Lung (tissue), 12 donors: Measurements from ENCODE around the gene ITGA3. TPM values are rescaled to one million over a fixed set of nuclear protein-coding genes. Genes with fewer than 3 reads are reported as not detected.

Source experiments
- ATAC-seq: fragments of 200-7000 bp; cut with Tn5 transposase; one replicate; pipeline ENCODE4 v1.9.1; 2020; ENCODE audit warnings: moderate number of reproducible peaks; ENCODE audit not compliant: insufficient read depth, low FRiP score
- DNase-seq, 3 donors: peaks; one replicate each; pipeline ENCODE4 v3.0.0-alpha.2; 2013 to 2017
- H3K27ac ChIP-seq, 2 donors: one replicate each; pipeline ENCODE4 v1.5.1; 2013; ENCODE audit warnings: mild to moderate bottlenecking in 2 of 2, moderate library complexity in 2 of 2, control low read depth in 1 of 2, inconsistent platforms in 1 of 2, low read depth in 1 of 2, low read length in 1 of 2
- H3K27me3 ChIP-seq, 3 donors: one replicate each; pipeline ENCODE4 v1.5.1; 2013; ENCODE audit warnings: low read length in 2 of 3; ENCODE audit not compliant: control insufficient read depth in 3 of 3, insufficient read depth in 3 of 3
- H3K36me3 ChIP-seq, 4 donors: one replicate each; pipeline ENCODE4 v1.5.1; 2013; ENCODE audit warnings: low read length in 4 of 4, mild to moderate bottlenecking in 1 of 4, moderate library complexity in 1 of 4; ENCODE audit not compliant: control insufficient read depth in 4 of 4, insufficient read depth in 4 of 4
- H3K4me1 ChIP-seq, 5 donors: one replicate each; pipeline ENCODE4 v1.5.1; 2013; ENCODE audit warnings: low read length in 5 of 5, mild to moderate bottlenecking in 2 of 5, moderate library complexity in 1 of 5; ENCODE audit not compliant: control insufficient read depth in 5 of 5, insufficient read depth in 5 of 5
- H3K4me3 ChIP-seq: one replicate; pipeline ENCODE4 v1.5.1; 2013; ENCODE audit warnings: mild to moderate bottlenecking, control low read depth, moderate library complexity
- H3K9ac ChIP-seq, 2 donors: one replicate each; pipeline ENCODE4 v1.5.1; 2013; ENCODE audit warnings: low read length in 2 of 2, control low read depth in 1 of 2; ENCODE audit not compliant: insufficient read depth in 1 of 2
- H3K9me3 ChIP-seq, 4 donors: one replicate each; pipeline ENCODE4 v1.5.1; 2013; ENCODE audit warnings: low read length in 3 of 4, mild to moderate bottlenecking in 1 of 4, moderate library complexity in 1 of 4; ENCODE audit not compliant: control insufficient read depth in 4 of 4, insufficient read depth in 3 of 4
- WGBS, 2 donors: extraction: QIAGEN DNeasy Blood & Tissue Kit; methylation state at CpG; one replicate each; pipeline ENCODE4 v1.1.7; 2013; 5-methylcytosine and 5-hydroxymethylcytosine counted together
- polyA plus RNA-seq, 2 donors: library from polyadenylated mRNA; stranded (reverse); fragments of 200-250 nt; gene quantifications; one replicate each; pipeline ENCODE4 v1.2.1, GENCODE V29; 2013
- total RNA-seq, 2 donors: library from RNA; depleted of rRNA in 1 of 2; stranded (reverse); fragments of >200 nt in 1 of 2; gene quantifications; one replicate each; pipeline ENCODE4 v1.2.1, GENCODE V29; 2014 to 2021
- TF ChIP-seq, protein P1 (sequence below): IDR thresholded peaks from 2 replicates; pipeline ENCODE4 v1.5.1; 2012; ENCODE audit warnings: mild to moderate bottlenecking; ENCODE audit errors: control extremely low read depth, extremely low read depth
- donor health status: control.
- donor health status: control.
- donor health status: Bipolar disorder and iron deficiency.
- donor health status: healthy.
- donor health status: DM: yes; HTN: yes; CAD: no.

Gene ITGA3
- total and polyA plus RNA-seq, 4 donors, result 83.9 to 204 (median 133) TPM

DNA sequence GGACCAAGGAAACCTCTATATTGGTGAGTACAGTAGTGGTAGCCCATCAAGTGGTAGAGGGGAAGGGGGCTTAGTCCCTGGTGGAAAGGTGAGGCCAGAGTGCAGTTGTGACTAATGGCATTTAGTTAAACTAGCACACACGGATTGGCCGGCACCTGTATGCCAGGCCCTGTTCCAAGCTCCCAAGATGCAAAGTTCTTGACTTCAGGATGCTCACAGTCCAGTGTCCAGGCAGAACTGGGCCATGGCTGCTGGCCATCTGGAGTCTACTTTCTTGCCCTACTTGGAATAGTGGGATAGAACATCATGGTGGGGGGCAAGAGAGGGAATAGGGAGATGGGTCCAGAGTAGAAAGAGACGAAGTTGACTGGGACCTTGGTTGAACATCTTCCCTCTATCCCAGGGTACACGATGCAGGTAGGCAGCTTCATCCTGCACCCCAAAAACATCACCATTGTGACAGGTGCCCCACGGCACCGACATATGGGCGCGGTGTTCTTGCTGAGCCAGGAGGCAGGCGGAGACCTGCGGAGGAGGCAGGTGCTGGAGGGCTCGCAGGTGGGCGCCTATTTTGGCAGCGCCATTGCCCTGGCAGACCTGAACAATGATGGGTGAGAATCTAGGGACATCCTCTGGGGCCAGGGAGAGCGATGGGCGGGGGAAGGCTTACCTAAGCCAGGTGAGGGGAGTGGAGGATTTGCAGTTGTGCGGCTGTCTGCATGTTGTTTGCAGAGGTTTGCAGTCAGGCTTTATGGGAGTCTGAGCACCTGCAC, 15.2 kb downstream of the ITGA3 start:
- peaks cover 0 to under 1% (median 0%) of the 10 kb centered on the region in 5 donors for H3K4me1 ChIP-seq
- WGBS, 2 donors, result 91 to 98% methylated on average over 16 of the region's 16 CpGs
- peaks cover 0 to 60% (median 12%) of the 10 kb centered on the region in 4 donors for H3K36me3 ChIP-seq
- no peak overlapping the region for H3K9ac ChIP-seq
- H3K9me3 ChIP-seq, result peaks cover 0 to 11% (median 0%) of the 10 kb centered on the region in 4 donors
- no peak overlapping the region for H3K27ac ChIP-seq
- TF ChIP-seq, protein P1, sequence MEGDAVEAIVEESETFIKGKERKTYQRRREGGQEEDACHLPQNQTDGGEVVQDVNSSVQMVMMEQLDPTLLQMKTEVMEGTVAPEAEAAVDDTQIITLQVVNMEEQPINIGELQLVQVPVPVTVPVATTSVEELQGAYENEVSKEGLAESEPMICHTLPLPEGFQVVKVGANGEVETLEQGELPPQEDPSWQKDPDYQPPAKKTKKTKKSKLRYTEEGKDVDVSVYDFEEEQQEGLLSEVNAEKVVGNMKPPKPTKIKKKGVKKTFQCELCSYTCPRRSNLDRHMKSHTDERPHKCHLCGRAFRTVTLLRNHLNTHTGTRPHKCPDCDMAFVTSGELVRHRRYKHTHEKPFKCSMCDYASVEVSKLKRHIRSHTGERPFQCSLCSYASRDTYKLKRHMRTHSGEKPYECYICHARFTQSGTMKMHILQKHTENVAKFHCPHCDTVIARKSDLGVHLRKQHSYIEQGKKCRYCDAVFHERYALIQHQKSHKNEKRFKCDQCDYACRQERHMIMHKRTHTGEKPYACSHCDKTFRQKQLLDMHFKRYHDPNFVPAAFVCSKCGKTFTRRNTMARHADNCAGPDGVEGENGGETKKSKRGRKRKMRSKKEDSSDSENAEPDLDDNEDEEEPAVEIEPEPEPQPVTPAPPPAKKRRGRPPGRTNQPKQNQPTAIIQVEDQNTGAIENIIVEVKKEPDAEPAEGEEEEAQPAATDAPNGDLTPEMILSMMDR, result no peak
- no peaks in the 10 kb centered on the region for H3K27me3 ChIP-seq
- DNase-seq (no peak), ATAC-seq (no peak)
- H3K4me3 ChIP-seq, result no peak overlapping the region

DNA sequence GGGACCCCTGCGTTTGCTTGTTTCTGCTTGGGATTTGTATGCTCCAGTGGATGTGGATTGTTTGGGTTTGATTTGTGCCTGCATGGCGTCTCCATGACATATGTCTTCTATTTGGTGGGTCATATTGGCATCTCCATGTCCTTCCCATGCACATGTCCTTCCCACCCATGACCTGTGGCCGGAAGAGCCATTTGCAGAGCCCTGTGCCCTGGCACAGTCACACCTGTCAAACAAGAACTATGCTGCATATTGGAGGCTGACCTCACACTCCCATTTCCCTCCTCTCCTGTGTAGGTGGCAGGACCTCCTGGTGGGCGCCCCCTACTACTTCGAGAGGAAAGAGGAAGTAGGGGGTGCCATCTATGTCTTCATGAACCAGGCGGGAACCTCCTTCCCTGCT, 15.8 kb downstream of the ITGA3 start:
- DNase-seq, result no peak
- 90 to 93% methylated on average over 6 of the region's 6 CpGs for WGBS, 2 donors
- H3K36me3 ChIP-seq, result peaks cover 0 to 66% (median 12%) of the 10 kb centered on the region in 4 donors
- TF ChIP-seq, protein P1, result no peak
- H3K27ac ChIP-seq, result no peak overlapping the region
- no peak for ATAC-seq
- no peaks in the 10 kb centered on the region for H3K4me1 ChIP-seq
- H3K9ac ChIP-seq, result no peak overlapping the region
- peaks cover 0 to 11% (median 0%) of the 10 kb centered on the region in 4 donors for H3K9me3 ChIP-seq
- H3K4me3 ChIP-seq, result no peak overlapping the region
- no peaks in the 10 kb centered on the region for H3K27me3 ChIP-seq

DNA sequence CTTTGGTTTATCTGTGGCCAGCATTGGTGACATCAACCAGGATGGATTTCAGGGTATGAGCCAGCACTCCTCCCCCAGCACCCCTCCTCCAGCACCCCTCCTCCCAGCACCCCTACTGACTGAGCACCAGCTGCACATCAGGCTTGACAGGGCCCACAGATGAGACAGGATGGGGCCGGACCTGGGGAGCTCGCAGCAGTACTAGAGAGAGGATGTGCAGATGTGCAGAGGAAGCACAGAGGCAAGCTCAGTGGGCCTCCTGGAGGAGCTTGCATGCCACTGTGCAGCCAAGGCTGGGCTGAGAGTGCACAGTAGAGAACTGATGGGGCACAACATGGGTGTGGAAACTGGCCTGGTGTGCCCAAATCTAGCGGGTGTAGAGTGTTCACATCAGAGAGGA, 16.2 kb downstream of the ITGA3 start:
- H3K9ac ChIP-seq, result no peak overlapping the region
- no peaks in the 10 kb centered on the region for H3K27me3 ChIP-seq
- no peak for ATAC-seq
- TF ChIP-seq, protein P1, result no peak
- DNase-seq, result no peak
- WGBS, 2 donors, result 84 to 87% methylated on average over 3 of the region's 3 CpGs
- H3K4me3 ChIP-seq, result no peak overlapping the region
- H3K27ac ChIP-seq, result no peak overlapping the region
- H3K36me3 ChIP-seq, result peaks cover 0 to 69% (median 12%) of the 10 kb centered on the region in 4 donors
- peaks cover 0 to 11% (median 0%) of the 10 kb centered on the region in 4 donors for H3K9me3 ChIP-seq
- no peaks in the 10 kb centered on the region for H3K4me1 ChIP-seq

DNA sequence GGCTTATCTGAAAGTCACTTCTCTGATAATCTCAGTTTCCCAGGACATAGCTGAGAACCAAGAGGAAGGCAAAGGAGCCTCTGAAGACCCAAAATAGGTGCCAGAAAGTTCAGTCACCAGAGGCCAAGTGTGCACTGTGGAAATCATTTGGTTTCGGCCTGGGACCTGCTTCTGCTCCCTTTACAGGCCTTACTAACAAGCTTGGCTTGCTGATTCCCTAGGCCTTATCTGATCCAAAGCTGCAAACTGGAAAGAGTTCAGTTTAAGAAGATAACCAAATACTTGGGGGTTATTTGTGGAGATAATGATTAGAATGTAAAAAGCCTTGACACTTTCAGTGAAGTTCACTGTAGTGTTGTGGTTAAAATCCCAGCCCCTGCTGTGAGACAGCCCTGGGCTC, 17.0 kb downstream of the ITGA3 start:
- 89% methylated on average over 1 of the region's 1 CpG for WGBS, 2 donors
- H3K27me3 ChIP-seq, result no peaks in the 10 kb centered on the region

More for the DNA sequence above, 17.0 kb downstream of the ITGA3 start:
- Histone ChIP-seq H3K4me1 (no peaks in the 10 kb centered on the region), H3K9me3 (peaks cover 0 to 11% (median 0%) of the 10 kb centered on the region in 4 donors), H3K4me3 (no peak overlapping the region), H3K36me3 (peaks cover 0 to 74% (median 11%) of the 10 kb centered on the region in 4 donors), H3K27ac (no peak overlapping the region), H3K9ac (no peak overlapping the region)
- DNase-seq, result no peak
- ATAC-seq, result no peak
- TF ChIP-seq, protein P1, result no peak
